GM12878 (cell line): ENCODE data around the gene ACRBP. TPM values are rescaled to one million over a fixed set of nuclear protein-coding genes. Genes with fewer than 3 reads are reported as not detected.
A peak's percentile ranks its signal among the peaks of the same experiment; 100 is the strongest.

Experiments used
- CREB1 ChIP-seq: IDR thresholded peaks from 2 replicates; pipeline ENCODE4 v1.6.1; 2012; ENCODE audit warnings: low read depth, mild to moderate bottlenecking, inconsistent platforms
- MTA2 ChIP-seq: fragments of 450-650 bp; IDR thresholded peaks from 2 replicates; pipeline ENCODE4 v1.6.1; 2016; ENCODE audit warnings: low read depth, mild to moderate bottlenecking, moderate library complexity
- MXI1 ChIP-seq: fragments of 150-350 bp; IDR thresholded peaks from 2 replicates; pipeline ENCODE4 v1.6.1; 2011; ENCODE audit warnings: low read depth, mild to moderate bottlenecking, inconsistent platforms, low read length, improper control_type of control experiment
- TCF3 ChIP-seq: IDR thresholded peaks from 2 replicates; pipeline ENCODE4 v1.6.1; 2012; ENCODE audit warnings: low read depth, mild to moderate bottlenecking, low read length, borderline replicate concordance; ENCODE audit not compliant: insufficient read depth
- ZBTB11 ChIP-seq: fragments of 450-650 bp; formaldehyde crosslinking; IDR thresholded peaks from 2 replicates; pipeline ENCODE4 v1.5.0; 2022; ENCODE audit warnings: mild to moderate bottlenecking, missing genetic modification characterization
- ZNF687 ChIP-seq: fragments of 450-650 bp; IDR thresholded peaks from 2 replicates; pipeline ENCODE4 v1.6.1; 2017; ENCODE audit warnings: mild to moderate bottlenecking, moderate library complexity
- polyA plus RNA-seq, 11 experiments: library from polyadenylated mRNA; depleted of rRNA in 4 of 11; unstranded in 6 of 11; stranded (reverse) in 5 of 11; fragments of >200 nt; fragmentation: Nextera tagmentation in 4 of 11; fragmentation: Illumina TruSeq in 1 of 11; extraction: Ambion mirVana in 4 of 11; extraction: Trizol in 1 of 11; gene quantifications; 1 replicate in 1 of 11; 2 replicates in 10 of 11; pipeline versions ENCODE4 v1.2.1 to v1.2.3, GENCODE V29; 2011 to 2016; ENCODE audit warnings: inconsistent platforms in 2 of 11, missing spikeins in 2 of 11, low read depth in 1 of 11
- total RNA-seq, 4 experiments: library from RNA; depleted of rRNA in 3 of 4; stranded (reverse); fragments of >200 nt in 3 of 4; fragmentation: Illumina TruSeq in 1 of 4; extraction: Trizol in 1 of 4; gene quantifications; 2 replicates each; pipeline versions ENCODE4 v1.2.1 to v1.2.3, GENCODE V29; 2013 to 2021

Gene ACRBP
- total and polyA plus RNA-seq, 10 of the 15 experiments (the other 5 are each of a cell fraction or from before 2014, with no cell fraction given): 0.54 to 1.4 (median 0.87) TPM

GRCh38 chr12:6632026-6632983 lies 14.9 kb downstream of the ACRBP start (continued):
- TF ChIP-seq CREB1: 0 out of 2 replicates have a peak, but pooled peaks have one; percentile 1
- 0 out of 2 replicates have a peak, but pooled peaks have one; percentile 11 for TF ChIP-seq TCF3
- TF ChIP-seq MTA2: no peak
- TF ChIP-seq ZNF687: peak; percentile 87
- TF ChIP-seq MXI1: no peak
- TF ChIP-seq ZBTB11: no peak
